Activated gamma-delta T cell (primary cell): ENCODE data around the gene CUX1.
"Not testable (repeated sequence)": the region's sequence is repeated elsewhere in the genome, so short reads cannot be mapped to it uniquely, and the experiment has no call there.

ENCODE experiments used
- DNase-seq: peaks from one replicate; lab custom pipeline; 2025; lab: John Stamatoyannopoulos, UW

Gene CUX1

GRCh38 chr7:102214477-102215072 lies 397.1 kb downstream of the CUX1 start:
- no peak for DNase-seq

GRCh38 chr7:102215256-102215655 lies 397.8 kb downstream of the CUX1 start:
- no peak for DNase-seq

- no peak for DNase-seq
Measured at GRCh38 chr7:102215711-102216110, 398.3 kb downstream of the CUX1 start.

- no peak for DNase-seq
Measured at GRCh38 chr7:102216573-102217314, 399.3 kb downstream of the CUX1 start.

GRCh38 chr7:102220229-102220850 lies 402.9 kb downstream of the CUX1 start:
- DNase-seq = no peak

- DNase-seq = no peak
Measured at GRCh38 chr7:102220960-102221800, 403.8 kb downstream of the CUX1 start.

- DNase-seq = no peak
Measured at GRCh38 chr7:102221961-102222360, 404.5 kb downstream of the CUX1 start.

GRCh38 chr7:102222445-102222844 lies 405.0 kb downstream of the CUX1 start:
- DNase-seq = no peak

- no peak for DNase-seq
Measured at GRCh38 chr7:102223184-102223583, 405.8 kb downstream of the CUX1 start.

GRCh38 chr7:102225025-102225424 lies 407.6 kb downstream of the CUX1 start:
- DNase-seq = no peak

GRCh38 chr7:102227371-102227770 lies 409.9 kb downstream of the CUX1 start:
- no peak for DNase-seq

- DNase-seq = no peak
Measured at GRCh38 chr7:102228935-102229334, 411.5 kb downstream of the CUX1 start.

GRCh38 chr7:102230162-102230561 lies 412.7 kb downstream of the CUX1 start:
- DNase-seq = not testable (repeated sequence)

- DNase-seq = no peak
Measured at GRCh38 chr7:102230593-102230992, 413.2 kb downstream of the CUX1 start.

GRCh38 chr7:102232611-102233286 lies 415.3 kb downstream of the CUX1 start:
- DNase-seq = no peak

GRCh38 chr7:102234131-102234530 lies 416.7 kb downstream of the CUX1 start:
- no peak for DNase-seq

- DNase-seq = no peak
Measured at GRCh38 chr7:102234801-102235550, 417.6 kb downstream of the CUX1 start.

- DNase-seq = no peak
Measured at GRCh38 chr7:102236102-102236501, 418.7 kb downstream of the CUX1 start.

GRCh38 chr7:102236592-102237287 lies 419.3 kb downstream of the CUX1 start:
- no peak for DNase-seq

- DNase-seq = no peak
Measured at GRCh38 chr7:102239206-102239820, 421.9 kb downstream of the CUX1 start.
